ENCODE data around the gene CPEB4.

- TF ChIP-seq POLR2AphosphoS5 (IDR thresholded peaks at IDR 0.05) (no peak), CTCF (IDR thresholded peaks at IDR 0.05 in 8 of 11, conservative IDR thresholded peaks at IDR 0.05 in 3 of 11) (no peak)
These were observed 93.1 kb downstream of the CPEB4 start for GRCh38 chr5:173981185-173981761.
